GM21367 (cell line): ENCODE data around the gene EPHB1.

Source experiments
- ATAC-seq: cut with Tn5 transposase; IDR thresholded peaks from one replicate; pipeline ENCODE4 v1.9.1; 2021; ENCODE audit not compliant: unreplicated experiment

Gene EPHB1

GRCh38 chr3:134904776-134905646, 110.0 kb downstream of the EPHB1 start:
- ATAC-seq: peak; percentile 25

GRCh38 chr3:134905647-134905935, 110.5 kb downstream of the EPHB1 start:
- no peak for ATAC-seq

GRCh38 chr3:134908271-134908670, 113.2 kb downstream of the EPHB1 start:
- ATAC-seq: no peak

GRCh38 chr3:134910026-134910425, 115.0 kb downstream of the EPHB1 start:
- no peak for ATAC-seq

- no peak for ATAC-seq
These were observed 116.8 kb downstream of the EPHB1 start for GRCh38 chr3:134911586-134912548.

- ATAC-seq: no peak
These were observed 121.4 kb downstream of the EPHB1 start for GRCh38 chr3:134916276-134916961.

GRCh38 chr3:134917631-134918030, 122.6 kb downstream of the EPHB1 start:
- ATAC-seq: no peak

- ATAC-seq: peak; percentile 88
These were observed 123.4 kb downstream of the EPHB1 start for GRCh38 chr3:134918441-134918840.

- ATAC-seq: no peak
These were observed 127.0 kb downstream of the EPHB1 start for GRCh38 chr3:134922101-134922500.

GRCh38 chr3:134922866-134923265, 127.8 kb downstream of the EPHB1 start:
- no peak for ATAC-seq

GRCh38 chr3:134923286-134923685, 128.2 kb downstream of the EPHB1 start:
- ATAC-seq: no peak

- no peak for ATAC-seq
These were observed 132.5 kb downstream of the EPHB1 start for GRCh38 chr3:134927599-134927998.

GRCh38 chr3:134928392-134928791, 133.3 kb downstream of the EPHB1 start:
- no peak for ATAC-seq

GRCh38 chr3:134928819-134929218, 133.8 kb downstream of the EPHB1 start:
- no peak for ATAC-seq

- ATAC-seq: peak; percentile 53
These were observed 134.9 kb downstream of the EPHB1 start for GRCh38 chr3:134929976-134930375.

GRCh38 chr3:134931045-134931785, 136.2 kb downstream of the EPHB1 start:
- ATAC-seq: no peak

GRCh38 chr3:134932035-134932434, 137.0 kb downstream of the EPHB1 start:
- no peak for ATAC-seq

- no peak for ATAC-seq
These were observed 138.9 kb downstream of the EPHB1 start for GRCh38 chr3:134933997-134934396.

- no peak for ATAC-seq
These were observed 139.9 kb downstream of the EPHB1 start for GRCh38 chr3:134934933-134935332.

- ATAC-seq: no peak
These were observed 142.4 kb downstream of the EPHB1 start for GRCh38 chr3:134937256-134938028.
